ENCODE data around the gene TNF. TPM values are rescaled to one million over a fixed set of nuclear protein-coding genes. Genes with fewer than 3 reads are reported as not detected.

Gene TNF
- total RNA-seq = under 1 TPM in 1 of 2 donors, not detected in 1; 0.23 TPM

DNA sequence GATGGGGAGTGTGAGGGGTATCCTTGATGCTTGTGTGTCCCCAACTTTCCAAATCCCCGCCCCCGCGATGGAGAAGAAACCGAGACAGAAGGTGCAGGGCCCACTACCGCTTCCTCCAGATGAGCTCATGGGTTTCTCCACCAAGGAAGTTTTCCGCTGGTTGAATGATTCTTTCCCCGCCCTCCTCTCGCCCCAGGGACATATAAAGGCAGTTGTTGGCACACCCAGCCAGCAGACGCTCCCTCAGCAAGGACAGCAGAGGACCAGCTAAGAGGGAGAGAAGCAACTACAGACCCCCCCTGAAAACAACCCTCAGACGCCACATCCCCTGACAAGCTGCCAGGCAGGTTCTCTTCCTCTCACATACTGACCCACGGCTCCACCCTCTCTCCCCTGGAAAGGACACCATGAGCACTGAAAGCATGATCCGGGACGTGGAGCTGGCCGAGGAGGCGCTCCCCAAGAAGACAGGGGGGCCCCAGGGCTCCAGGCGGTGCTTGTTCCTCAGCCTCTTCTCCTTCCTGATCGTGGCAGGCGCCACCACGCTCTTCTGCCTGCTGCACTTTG is at the start of gene TNF:
TSS of gene TNF (plus strand) at position 231 of the 567 bp plus-strand sequence. CDS start at position 408, 177 bp downstream.
- H3K27me3 ChIP-seq (replicated peaks; ENCODE audit: insufficient read depth) = no peaks in the 10 kb centered on the region
- WGBS = 39% methylated on average over 19 of the region's 19 CpGs
- peak within 1 kb of the TSS; percentile 4 to 8 for H3K4me3 ChIP-seq
- H3K4me1 ChIP-seq (replicated peaks) = no peaks in the 10 kb centered on the region
- peak within 1 kb of the TSS in 1 of 2 donors; percentile 33 for H3K27ac ChIP-seq
- no peaks in the 10 kb centered on the region for H3K9me3 ChIP-seq
- DNase-seq (ENCODE audit: low spot score) = no peak
- no peaks in the 10 kb centered on the region for H3K36me3 ChIP-seq
- TF ChIP-seq, protein P1, sequence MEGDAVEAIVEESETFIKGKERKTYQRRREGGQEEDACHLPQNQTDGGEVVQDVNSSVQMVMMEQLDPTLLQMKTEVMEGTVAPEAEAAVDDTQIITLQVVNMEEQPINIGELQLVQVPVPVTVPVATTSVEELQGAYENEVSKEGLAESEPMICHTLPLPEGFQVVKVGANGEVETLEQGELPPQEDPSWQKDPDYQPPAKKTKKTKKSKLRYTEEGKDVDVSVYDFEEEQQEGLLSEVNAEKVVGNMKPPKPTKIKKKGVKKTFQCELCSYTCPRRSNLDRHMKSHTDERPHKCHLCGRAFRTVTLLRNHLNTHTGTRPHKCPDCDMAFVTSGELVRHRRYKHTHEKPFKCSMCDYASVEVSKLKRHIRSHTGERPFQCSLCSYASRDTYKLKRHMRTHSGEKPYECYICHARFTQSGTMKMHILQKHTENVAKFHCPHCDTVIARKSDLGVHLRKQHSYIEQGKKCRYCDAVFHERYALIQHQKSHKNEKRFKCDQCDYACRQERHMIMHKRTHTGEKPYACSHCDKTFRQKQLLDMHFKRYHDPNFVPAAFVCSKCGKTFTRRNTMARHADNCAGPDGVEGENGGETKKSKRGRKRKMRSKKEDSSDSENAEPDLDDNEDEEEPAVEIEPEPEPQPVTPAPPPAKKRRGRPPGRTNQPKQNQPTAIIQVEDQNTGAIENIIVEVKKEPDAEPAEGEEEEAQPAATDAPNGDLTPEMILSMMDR (IDR thresholded peaks at IDR 0.05) = no peak
- no peak for TF ChIP-seq POLR2A (IDR thresholded peaks at IDR 0.05)
- no peak for TF ChIP-seq POLR2AphosphoS5 (IDR thresholded peaks at IDR 0.05)
- intact Hi-C loops (cut with DNase I) = no loop called here

DNA sequence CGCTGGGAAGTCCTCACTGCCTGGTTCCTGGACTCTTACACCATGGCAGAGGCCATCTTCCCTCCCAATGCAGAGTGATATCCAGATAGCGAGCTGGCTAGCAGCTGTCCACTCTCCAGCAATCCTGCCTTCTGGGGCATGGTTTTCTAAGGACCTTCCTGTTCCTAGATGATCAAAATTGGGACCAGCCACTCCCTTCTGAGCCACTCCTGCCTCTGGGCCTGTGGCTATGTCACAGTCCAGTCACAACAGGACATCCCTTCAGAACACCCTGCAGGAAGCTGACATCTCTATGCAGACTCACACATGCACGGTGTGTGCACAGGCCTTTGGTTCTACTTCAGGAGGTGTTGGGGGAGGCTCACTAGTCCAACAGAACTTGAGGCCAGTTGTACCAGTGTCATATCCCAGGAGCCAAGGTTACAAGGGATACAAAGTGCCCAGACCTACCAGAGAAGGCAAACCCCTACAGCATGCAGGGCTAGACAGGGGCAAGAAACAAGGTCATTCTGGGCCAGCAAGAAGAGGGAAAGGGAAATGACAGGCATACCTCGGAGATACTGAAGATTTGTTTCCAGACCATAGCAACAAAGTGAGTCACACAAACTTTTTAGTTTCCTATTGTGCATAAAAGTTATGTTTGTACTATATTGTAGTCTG is 49.3 kb upstream of the TNF start:
- H3K4me3 ChIP-seq = no peak overlapping the region
- intact Hi-C loops (cut with DNase I) = no loop called here
- H3K4me1 ChIP-seq (replicated peaks) = no peaks in the 10 kb centered on the region
- TF ChIP-seq POLR2AphosphoS5 (IDR thresholded peaks at IDR 0.05) = no peak
- H3K27ac ChIP-seq = no peak overlapping the region
- peaks cover 4% of the 10 kb centered on the region in 2 donors for H3K36me3 ChIP-seq
- no peaks in the 10 kb centered on the region for H3K27me3 ChIP-seq (replicated peaks; ENCODE audit: insufficient read depth)
- H3K9me3 ChIP-seq = no peaks in the 10 kb centered on the region
- WGBS = 81% methylated on average over 4 of the region's 4 CpGs
- DNase-seq (ENCODE audit: low spot score) = no peak

DNA sequence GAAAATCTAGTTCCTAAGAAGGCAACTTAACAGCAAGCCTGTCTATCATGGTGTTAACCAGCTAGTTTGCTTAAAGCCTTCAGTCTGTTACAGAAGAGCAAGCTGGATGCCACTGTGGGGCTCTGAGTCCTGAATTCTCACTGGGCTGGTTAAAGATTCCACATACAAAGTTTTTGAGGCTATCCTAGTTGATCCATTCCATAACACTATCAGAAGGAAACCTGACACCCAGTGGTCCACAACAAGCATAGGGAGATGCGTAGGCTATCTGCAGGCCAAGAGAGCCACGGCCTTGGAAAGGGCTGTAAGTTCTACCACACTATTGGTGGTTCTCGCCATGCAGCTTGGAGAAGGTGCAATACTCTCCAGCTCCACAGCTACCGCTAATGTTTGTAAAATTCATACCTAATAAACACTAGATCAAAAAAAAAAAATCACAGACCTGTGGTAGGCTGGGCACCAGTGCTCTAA is 47.0 kb upstream of the TNF start:
- WGBS = 78% methylated on average over 4 of the region's 4 CpGs

DNA sequence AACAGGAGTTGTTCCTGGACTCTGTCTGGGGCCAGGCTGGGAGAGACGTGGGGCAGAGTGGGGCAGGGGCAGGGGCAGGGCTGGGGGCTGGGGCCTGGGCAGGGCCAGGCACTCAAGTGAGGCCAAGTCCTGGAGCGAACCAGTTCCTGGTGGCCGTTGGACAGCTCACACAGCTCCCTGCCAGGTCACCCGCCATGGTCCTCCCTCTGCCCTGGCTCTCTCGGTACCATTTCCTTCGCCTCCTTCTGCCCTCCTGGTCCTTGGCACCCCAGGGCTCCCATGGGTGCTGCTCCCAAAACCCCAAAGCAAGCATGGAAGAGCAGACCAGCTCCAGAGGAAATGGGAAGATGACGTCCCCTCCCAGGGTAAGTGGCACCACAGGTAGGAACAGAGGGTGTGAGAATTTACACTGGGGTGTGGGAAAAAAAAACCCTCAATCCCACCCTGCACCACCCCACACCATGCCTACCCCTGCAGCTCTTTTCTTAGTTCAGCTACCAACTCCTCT is 46.5 kb upstream of the TNF start, which contains the start of gene MCCD1:
TSS of gene MCCD1 (plus strand) at position 142 of the 508 bp plus-strand sequence. CDS start at position 195, 53 bp downstream.
- intact Hi-C loops (cut with DNase I) = no loop called here
- Histone ChIP-seq H3K4me1 (replicated peaks) (no peaks in the 10 kb centered on the region), H3K36me3 (peaks cover 11 to 13% of the 10 kb centered on the region in 2 donors), H3K4me3 (no peak within 1 kb of the TSS), H3K27ac (no peak within 1 kb of the TSS), H3K9me3 (no peaks in the 10 kb centered on the region), H3K27me3 (replicated peaks; ENCODE audit: insufficient read depth) (no peaks in the 10 kb centered on the region)
- no peak for DNase-seq (ENCODE audit: low spot score)
- 74% methylated on average over 7 of the region's 7 CpGs for WGBS
- TF ChIP-seq, protein P1 (IDR thresholded peaks at IDR 0.05) = no peak
- no peak for TF ChIP-seq POLR2AphosphoS5 (IDR thresholded peaks at IDR 0.05)
- no peak for TF ChIP-seq POLR2A (IDR thresholded peaks at IDR 0.05)

More for the DNA sequence above, 47.0 kb upstream of the TNF start:
- no peak overlapping the region for H3K4me3 ChIP-seq
- H3K27ac ChIP-seq = no peak overlapping the region
- no peaks in the 10 kb centered on the region for H3K27me3 ChIP-seq (replicated peaks; ENCODE audit: insufficient read depth)
- no peak for DNase-seq (ENCODE audit: low spot score)
- peaks cover 11 to 13% of the 10 kb centered on the region in 2 donors for H3K36me3 ChIP-seq
- TF ChIP-seq, protein P1 (IDR thresholded peaks at IDR 0.05) = no peak
- TF ChIP-seq POLR2A (IDR thresholded peaks at IDR 0.05) (no peak), POLR2AphosphoS5 (IDR thresholded peaks at IDR 0.05) (no peak)
- intact Hi-C loops (cut with DNase I) = no loop called here
- H3K9me3 ChIP-seq = no peaks in the 10 kb centered on the region
- H3K4me1 ChIP-seq (replicated peaks) = no peaks in the 10 kb centered on the region

DNA sequence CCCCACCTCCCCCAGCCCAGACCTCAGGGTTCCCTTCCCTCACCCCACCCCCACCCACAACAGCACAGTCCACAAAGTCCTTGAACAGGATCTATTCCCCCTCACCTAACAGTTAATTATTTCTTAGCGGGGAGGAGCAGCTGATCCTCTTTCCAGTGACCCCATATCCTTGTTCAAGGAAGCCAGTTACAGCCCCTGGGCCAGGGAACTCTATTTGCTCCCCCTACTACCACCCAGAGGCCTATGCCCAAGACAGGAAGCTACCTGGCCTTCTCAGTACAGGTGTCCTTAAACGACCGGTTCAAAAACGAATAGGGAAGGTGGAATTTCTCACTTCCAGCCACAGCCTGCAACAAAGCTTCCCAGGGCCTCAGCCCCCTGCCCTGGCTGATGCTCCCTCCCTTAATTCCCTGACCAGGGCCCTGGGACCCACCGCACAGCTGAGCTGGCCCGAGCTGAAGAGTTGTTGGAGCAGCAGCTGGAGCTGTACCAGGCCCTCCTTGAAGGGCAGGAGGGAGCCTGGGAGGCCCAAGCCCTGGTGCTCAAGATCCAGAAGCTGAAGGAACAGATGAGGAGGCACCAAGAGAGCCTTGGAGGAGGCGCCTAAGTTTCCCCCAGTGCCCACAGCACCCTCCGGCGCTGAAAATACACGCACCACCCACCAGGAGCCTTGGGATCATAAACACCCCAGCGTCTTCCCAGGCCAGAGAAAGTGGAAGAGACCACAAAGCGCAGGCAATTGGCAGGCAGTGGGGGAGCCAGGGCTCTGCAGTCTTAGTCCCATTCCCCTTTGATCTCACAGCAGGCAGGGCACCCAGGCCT is 45.8 kb upstream of the TNF start:
- no peak for DNase-seq (ENCODE audit: low spot score)
- H3K27me3 ChIP-seq (replicated peaks; ENCODE audit: insufficient read depth) = no peaks in the 10 kb centered on the region
- H3K9me3 ChIP-seq = no peaks in the 10 kb centered on the region
- no peak overlapping the region for H3K4me3 ChIP-seq
- WGBS = 44% methylated on average over 12 of the region's 12 CpGs
- intact Hi-C loops (cut with DNase I) = no loop called here
- H3K27ac ChIP-seq = no peak overlapping the region
- peaks cover 11 to 14% of the 10 kb centered on the region in 2 donors for H3K36me3 ChIP-seq
- no peaks in the 10 kb centered on the region for H3K4me1 ChIP-seq (replicated peaks)
- no peak for TF ChIP-seq POLR2A (IDR thresholded peaks at IDR 0.05)
- TF ChIP-seq, protein P1 (IDR thresholded peaks at IDR 0.05) = no peak
- no peak for TF ChIP-seq POLR2AphosphoS5 (IDR thresholded peaks at IDR 0.05)

All from prostate gland (tissue), 2 donors.